Ovary (tissue), 9 donors: ENCODE measurements around the gene SCEL. TPM values are rescaled to one million over a fixed set of nuclear protein-coding genes. Genes with fewer than 3 reads are reported as not detected.

ENCODE experiments used
- DNase-seq, 5 donors: peaks; one replicate each; pipeline ENCODE4 v3.0.0-alpha.2; 2019 to 2020
- H3K27ac ChIP-seq, 2 donors: fragments of 200-600 bp; one replicate each; pipeline versions ENCODE4 v1.5.1 to v1.8.0; 2019 to 2022
- H3K27me3 ChIP-seq: fragments of 200-600 bp; one replicate; pipeline ENCODE4 v1.8.0; 2022
- H3K36me3 ChIP-seq: fragments of 200-600 bp; sonication (generic); one replicate; pipeline ENCODE4 v1.5.1; 2019
- H3K4me1 ChIP-seq: one replicate; pipeline ENCODE4 v1.8.1; 2013; ENCODE audit warnings: mild to moderate bottlenecking, moderate library complexity; ENCODE audit not compliant: insufficient read depth
- H3K4me3 ChIP-seq: fragments of 200-600 bp; sonication (generic); one replicate; pipeline ENCODE4 v1.5.1; 2017
- H3K9me3 ChIP-seq, 2 donors: fragments of 200-600 bp in 1 of 2; sonication (generic) in 1 of 2; one replicate each; pipeline versions ENCODE4 v1.5.1 to v1.8.1; 2013 to 2019; ENCODE audit warnings: mild to moderate bottlenecking in 1 of 2, moderate library complexity in 1 of 2
- CTCF ChIP-seq, 3 donors: fragments of 450-650 bp in 2 of 3; fragments of 200-600 bp in 1 of 3; IDR thresholded peaks; one replicate each; pipeline versions ENCODE4 v1.5.1 to v1.8.0; 2016 to 2022; ENCODE audit warnings: antibody characterized with exemption in 3 of 3, mild to moderate bottlenecking in 1 of 3
- EP300 ChIP-seq: sonication (generic); formaldehyde crosslinking; IDR thresholded peaks from one replicate; pipeline ENCODE4 v1.6.1; 2017; ENCODE audit warnings: antibody characterized with exemption
- POLR2A ChIP-seq: fragments of 450-650 bp; IDR thresholded peaks from one replicate; pipeline ENCODE4 v1.6.1; 2017; ENCODE audit warnings: antibody characterized with exemption, mild to moderate bottlenecking, moderate library complexity
- WGBS, 3 donors: extraction: QIAGEN DNeasy Blood & Tissue Kit in 1 of 3; methylation state at CpG; one replicate each; pipeline versions ENCODE4 v1.1.5 to v1.1.7; 2013 to 2017; 5-methylcytosine and 5-hydroxymethylcytosine counted together
- intact Hi-C, 4 donors: fragments of 100-400 bp; cut with DNase I; formaldehyde crosslinking; loops; one replicate each; pipeline versions ENCODE4 v1.11.0 to v1.15.1; 2022 to 2023
- polyA plus RNA-seq, 2 donors: library from polyadenylated mRNA; stranded (reverse); fragments of 200-250 nt in 1 of 2; fragments of 350-450 nt in 1 of 2; fragmentation: Illumina TruSeq in 1 of 2; extraction: RNeasy Lipid Tissue Mini Kit (QIAGEN cat#74804) in 1 of 2; gene quantifications; one replicate each; pipeline ENCODE4 v1.2.3, GENCODE V29; 2013 to 2014
- total RNA-seq, 7 donors: library from RNA; depleted of rRNA in 2 of 7; stranded (reverse); fragments of >200 nt in 2 of 7; fragmentation: NEBNext Ultra II Directional in 3 of 7; extraction: Animal tissue kit (Norgen Biotek cat#: 25700) in 3 of 7; gene quantifications; one replicate each; pipeline versions ENCODE4 v1.1.0 to v1.2.4, GENCODE V29; 2016 to 2023
- donor health status: DM: no; HTN: no; CAD: no; lungs with moderate emphysema.
- donor health status: DM: no; HTN: no; CAD: no.
- donor health status: Bipolar disorder and iron deficiency.
- donor health status: DM: yes; HTN: yes; CAD: no.
- donor health status: DM: no; HTN: no; CAD: no.
- donor health status: DM: yes; HTN: yes; CAD: no.

The SCEL gene
- total and polyA plus RNA-seq, 9 donors = 0.04 TPM; not detected in 8

GRCh38 chr13:77497350-77497749 lies 38.2 kb upstream of the SCEL start:
- intact Hi-C loops = no loop called here
- TF ChIP-seq CTCF (IDR thresholded peaks at IDR 0.05) (no peak), POLR2A (no peak), EP300 (no peak)
- no peak for DNase-seq
- no peak overlapping the region for H3K27ac ChIP-seq
- H3K36me3 ChIP-seq = no peaks in the 10 kb centered on the region
- no peak overlapping the region for H3K4me3 ChIP-seq
- no peaks in the 10 kb centered on the region for H3K27me3 ChIP-seq
- no peaks in the 10 kb centered on the region for H3K4me1 ChIP-seq
- WGBS, 3 donors = 57 to 65% (median 62%) methylated on average over 3 of the region's 3 CpGs
- no peaks in the 10 kb centered on the region for H3K9me3 ChIP-seq

GRCh38 chr13:77497835-77498234 lies 37.7 kb upstream of the SCEL start:
- intact Hi-C loops = no loop called here
- TF ChIP-seq POLR2A (no peak), CTCF (IDR thresholded peaks at IDR 0.05) (no peak), EP300 (no peak)
- no peaks in the 10 kb centered on the region for H3K4me1 ChIP-seq

GRCh38 chr13:77502104-77502720 lies 33.3 kb upstream of the SCEL start:
- no peak for DNase-seq
- Histone ChIP-seq H3K27ac (no peak overlapping the region), H3K27me3 (no peaks in the 10 kb centered on the region), H3K4me1 (no peaks in the 10 kb centered on the region), H3K4me3 (no peak overlapping the region), H3K9me3 (no peaks in the 10 kb centered on the region), H3K36me3 (no peaks in the 10 kb centered on the region)
- WGBS, 3 donors = 74 to 85% (median 80%) methylated on average over 4 of the region's 4 CpGs
- TF ChIP-seq POLR2A (no peak), CTCF (IDR thresholded peaks at IDR 0.05) (no peak), EP300 (no peak)
- intact Hi-C loops = no loop called here

More at GRCh38 chr13:77497835-77498234, 37.7 kb upstream of the SCEL start:
- no peaks in the 10 kb centered on the region for H3K9me3 ChIP-seq
- H3K27me3 ChIP-seq = no peaks in the 10 kb centered on the region
- no peak overlapping the region for H3K4me3 ChIP-seq
- H3K36me3 ChIP-seq = no peaks in the 10 kb centered on the region
- no peak overlapping the region for H3K27ac ChIP-seq
- no peak for DNase-seq

- Histone ChIP-seq H3K4me1 (no peaks in the 10 kb centered on the region), H3K9me3 (no peaks in the 10 kb centered on the region), H3K27me3 (no peaks in the 10 kb centered on the region), H3K27ac (no peak overlapping the region), H3K36me3 (no peaks in the 10 kb centered on the region), H3K4me3 (no peak overlapping the region)
- DNase-seq = no peak
- intact Hi-C loops = no loop called here
- TF ChIP-seq CTCF (IDR thresholded peaks at IDR 0.05) (no peak), EP300 (no peak), POLR2A (no peak)
- WGBS, 3 donors = 85 to 95% (median 89%) methylated on average over 5 of the region's 5 CpGs
Measured at GRCh38 chr13:77503398-77503797, 32.1 kb upstream of the SCEL start.
